Stimulated activated CD8-positive, alpha-beta memory T cell treated with anti-CD3 and anti-CD28 coated beads, Interleukin-7, amount 100 ng/mL, for 48 hours (primary cell): ENCODE data around the gene PTPN18.
"Not testable (repeated sequence)": the region's sequence is repeated elsewhere in the genome, so short reads cannot be mapped to it uniquely, and the experiment has no call there.

ENCODE experiments used
- DNase-seq, 2 donors: peaks; one replicate each; pipeline ENCODE4 v3.0.0-alpha.2; 2020; ENCODE audit warnings: low read depth in 1 of 2; ENCODE audit errors: extremely low read depth in 1 of 2

The PTPN18 gene

DNA sequence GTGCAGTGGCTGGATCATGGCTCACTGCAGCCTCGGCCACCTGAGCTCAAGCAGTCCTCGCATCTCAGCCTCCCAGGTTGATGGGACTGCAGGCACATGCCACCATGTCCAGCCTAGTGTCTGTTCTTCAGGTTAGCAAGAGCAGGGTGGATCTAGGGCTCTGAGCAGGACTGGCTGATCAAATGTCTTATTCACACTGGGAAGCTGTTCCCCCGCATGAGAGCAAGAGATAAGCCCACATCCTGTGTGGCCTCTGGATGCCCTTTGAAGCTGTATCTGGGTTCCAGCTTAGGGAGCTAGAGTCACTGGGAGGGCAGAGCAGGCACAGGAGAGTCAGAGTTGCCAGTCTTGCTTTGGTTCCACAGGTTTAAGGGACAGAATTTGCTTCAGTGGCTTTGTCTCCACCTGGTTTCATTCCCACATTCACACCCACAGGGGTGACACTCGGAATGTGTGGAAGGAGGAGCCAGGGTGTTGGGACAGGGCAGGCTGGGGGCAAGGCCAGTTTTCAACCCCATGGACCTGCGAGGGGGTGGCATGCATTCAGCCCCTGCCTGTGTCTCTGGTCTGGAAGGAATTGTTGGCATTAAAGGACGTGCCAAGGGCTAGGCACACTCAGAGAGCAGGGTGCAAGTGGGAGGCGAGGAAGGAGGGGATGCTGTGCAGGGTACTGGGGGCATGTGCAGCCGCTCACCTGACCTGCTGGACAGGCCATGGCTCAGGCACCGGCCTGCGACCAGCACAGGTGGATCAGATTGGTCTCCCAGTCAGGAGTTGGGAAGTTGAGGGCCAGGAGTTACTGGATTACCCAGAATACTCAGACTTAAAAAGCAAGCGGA, 24.5 kb downstream of the PTPN18 start:
- DNase-seq, result no peak

DNA sequence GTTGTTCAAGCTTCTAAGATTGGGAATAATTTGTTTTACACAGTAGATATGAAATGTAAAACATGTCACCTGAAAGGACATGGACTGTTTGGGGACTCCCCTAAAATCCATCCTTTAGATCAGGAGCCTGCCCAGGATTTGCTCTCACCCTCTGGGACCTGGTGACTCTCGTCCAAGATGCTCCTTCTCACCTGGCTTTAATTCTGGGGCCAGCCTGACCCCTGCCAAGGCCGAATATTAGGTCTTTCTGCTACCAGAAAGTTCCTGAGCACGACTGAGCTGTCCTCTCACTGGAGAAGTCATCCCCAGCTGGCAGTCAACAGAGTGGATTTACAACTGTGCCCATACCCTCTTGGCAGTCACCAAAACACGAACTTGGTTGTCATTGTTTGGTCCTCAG, 25.3 kb downstream of the PTPN18 start:
- no peak for DNase-seq

DNA sequence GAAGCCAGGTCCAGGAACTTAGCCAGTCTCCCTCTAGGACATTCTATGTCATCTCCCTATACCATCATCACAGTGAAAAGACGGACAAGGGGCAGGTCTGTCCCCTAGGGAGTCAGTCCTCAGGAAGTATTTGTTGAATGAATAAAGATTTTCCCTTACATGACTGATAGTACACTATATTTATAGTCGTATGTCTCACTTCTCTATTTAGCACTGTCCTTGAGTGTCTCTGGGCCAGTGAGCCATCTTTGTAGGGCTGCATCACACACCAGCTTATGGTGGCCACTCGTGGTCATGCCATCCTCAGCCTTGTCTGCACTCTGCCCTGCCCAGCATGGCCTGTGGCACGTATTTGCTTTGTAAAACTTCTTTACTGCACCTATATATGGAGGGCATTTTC, 25.8 kb downstream of the PTPN18 start:
- DNase-seq, result no peak

- DNase-seq, result no peak
These were observed 26.6 kb downstream of the PTPN18 start for GRCh38 chr2:130382313-130382917.

DNA sequence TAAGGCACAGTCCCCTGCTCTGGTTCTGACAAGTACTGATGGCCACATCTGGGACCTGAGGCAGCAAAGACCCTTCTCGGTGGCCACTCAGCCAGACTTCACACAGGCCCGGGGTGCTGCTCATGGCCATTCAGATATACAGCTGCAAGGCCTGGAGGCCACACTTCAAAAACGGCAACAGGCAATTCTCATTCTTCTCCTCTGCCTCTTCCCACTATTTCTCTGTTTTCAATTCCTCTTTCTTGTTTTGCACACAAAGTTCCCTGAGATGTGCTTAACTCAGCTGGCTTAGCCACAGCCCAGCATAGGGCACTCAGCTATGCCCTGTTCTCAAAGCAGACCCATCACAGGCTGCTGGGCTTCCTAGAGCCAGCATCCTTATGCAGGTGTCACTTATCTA, 29.9 kb downstream of the PTPN18 start:
- DNase-seq, result no peak

DNA sequence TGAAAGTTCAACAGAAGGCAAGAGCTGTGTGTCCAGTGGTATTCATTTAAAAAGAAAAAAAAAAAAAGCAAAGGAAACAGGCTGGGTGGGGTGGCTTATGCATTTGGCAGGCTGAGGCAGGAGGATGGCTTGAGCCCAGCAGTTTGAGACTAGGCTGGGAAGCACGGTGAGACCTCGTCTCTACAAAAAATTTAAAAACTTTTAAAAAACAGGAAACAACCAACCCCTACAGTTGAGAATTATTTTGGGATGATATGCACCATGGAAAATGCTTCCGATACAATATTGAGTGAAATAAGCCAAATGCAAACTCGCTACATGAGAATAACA, 31.2 kb downstream of the PTPN18 start:
- no peak for DNase-seq

GRCh38 chr2:130387804-130388203, 31.9 kb downstream of the PTPN18 start:
- no peak for DNase-seq

DNA sequence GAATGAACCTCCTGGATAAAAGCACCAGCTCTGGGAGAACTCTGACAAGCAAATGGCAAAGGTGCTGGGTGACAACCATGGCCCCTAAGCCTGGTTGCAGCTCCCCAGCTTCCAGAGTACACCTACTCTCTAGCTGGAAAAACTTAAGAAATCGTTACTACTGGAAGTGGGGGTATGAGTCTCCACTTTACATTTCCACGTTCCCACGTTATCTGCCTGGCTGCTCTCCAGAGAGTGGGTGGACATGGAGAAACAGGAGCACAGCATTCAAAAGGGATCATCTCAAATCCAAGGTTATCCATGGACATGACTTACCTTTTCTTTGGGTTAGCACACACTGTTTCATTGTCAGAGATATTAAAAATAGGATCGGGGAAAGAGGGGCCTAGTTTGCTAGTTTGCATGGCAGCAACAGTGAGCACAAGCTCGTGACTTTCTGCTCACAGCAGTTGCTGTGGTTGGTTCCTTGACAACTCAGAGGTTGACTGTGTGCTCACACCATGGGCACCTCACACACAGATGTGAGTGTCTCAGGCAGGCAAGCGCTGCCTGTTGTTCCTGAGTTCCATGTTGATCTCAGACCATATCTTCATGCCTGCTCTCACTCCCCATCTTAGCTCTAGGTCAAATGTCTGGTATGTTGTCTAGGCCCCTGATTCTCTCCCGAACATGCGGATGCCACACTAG, 32.5 kb downstream of the PTPN18 start:
- no peak for DNase-seq

- DNase-seq, result no peak
These were observed 33.5 kb downstream of the PTPN18 start for GRCh38 chr2:130389358-130389757.

GRCh38 chr2:130389783-130390182, 33.9 kb downstream of the PTPN18 start:
- no peak for DNase-seq

DNA sequence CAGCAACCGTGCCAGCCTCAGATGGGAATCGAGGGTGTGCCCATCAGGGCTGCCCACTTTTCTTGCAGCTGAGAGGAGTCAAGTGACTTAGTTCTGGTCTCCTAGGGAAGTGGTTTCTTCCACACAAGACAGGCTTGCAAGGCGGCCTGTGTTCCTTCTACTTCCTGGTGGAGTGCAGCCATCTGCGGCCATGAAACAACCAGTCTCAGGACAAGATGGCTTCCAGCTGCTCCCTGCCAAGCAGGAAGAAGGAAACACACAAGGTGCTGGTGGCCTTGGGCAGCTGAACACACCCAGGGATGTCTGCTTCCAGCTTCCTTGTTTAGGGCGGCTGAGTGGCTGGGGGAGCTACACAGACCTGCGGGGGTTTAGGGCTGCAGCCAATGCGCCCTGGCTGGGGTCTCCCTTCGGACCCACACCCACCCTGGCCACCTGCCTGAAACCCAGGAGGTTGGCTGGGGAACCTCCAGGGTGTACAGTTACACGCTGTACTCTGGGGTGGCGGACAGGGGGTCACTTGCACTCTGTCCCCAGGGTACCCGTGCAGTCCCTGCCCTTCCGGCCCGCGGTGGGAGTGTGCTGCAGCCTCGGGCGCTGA, 34.7 kb downstream of the PTPN18 start:
- no peak for DNase-seq

DNA sequence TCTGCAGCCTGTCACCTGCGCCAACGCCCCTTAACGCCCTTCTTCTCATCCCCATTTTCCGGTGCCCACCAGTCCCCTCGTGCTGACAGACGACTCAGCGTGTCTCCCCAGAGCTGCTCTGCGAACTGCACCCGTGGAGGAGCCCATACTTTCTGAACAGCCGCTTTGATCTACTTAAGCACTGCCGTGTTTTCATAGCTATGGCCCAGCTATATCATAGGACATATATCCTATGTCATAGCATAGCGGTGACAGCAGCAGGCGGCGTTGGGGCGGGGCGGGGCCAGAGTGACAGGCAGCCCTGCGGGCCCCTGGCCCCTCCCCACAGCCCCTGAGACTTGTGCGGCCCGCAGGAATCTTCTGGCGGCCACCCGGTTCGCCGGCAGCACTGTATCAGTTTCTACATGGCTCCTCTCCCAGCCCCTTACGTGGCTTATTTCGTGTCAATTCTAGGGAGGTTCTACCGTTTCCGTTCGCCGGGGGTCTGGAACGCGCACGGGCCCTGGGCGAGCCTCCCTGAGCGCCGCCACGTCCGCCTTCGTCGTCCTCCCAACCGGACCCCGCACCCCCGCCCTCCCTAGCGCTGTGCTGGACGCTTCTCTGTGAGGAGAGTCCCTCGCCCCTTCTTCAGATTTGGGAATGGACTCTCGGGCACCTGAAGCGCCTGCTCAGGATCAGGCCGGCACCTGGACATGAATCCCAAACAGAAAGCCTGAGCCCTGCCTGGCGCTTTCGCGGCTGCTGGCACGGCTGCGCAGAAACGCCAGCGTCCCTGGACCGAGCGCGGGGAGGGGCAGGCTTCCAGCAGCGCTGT, 35.4 kb downstream of the PTPN18 start:
- peak in 1 of 2 donors; percentile 66 for DNase-seq

DNA sequence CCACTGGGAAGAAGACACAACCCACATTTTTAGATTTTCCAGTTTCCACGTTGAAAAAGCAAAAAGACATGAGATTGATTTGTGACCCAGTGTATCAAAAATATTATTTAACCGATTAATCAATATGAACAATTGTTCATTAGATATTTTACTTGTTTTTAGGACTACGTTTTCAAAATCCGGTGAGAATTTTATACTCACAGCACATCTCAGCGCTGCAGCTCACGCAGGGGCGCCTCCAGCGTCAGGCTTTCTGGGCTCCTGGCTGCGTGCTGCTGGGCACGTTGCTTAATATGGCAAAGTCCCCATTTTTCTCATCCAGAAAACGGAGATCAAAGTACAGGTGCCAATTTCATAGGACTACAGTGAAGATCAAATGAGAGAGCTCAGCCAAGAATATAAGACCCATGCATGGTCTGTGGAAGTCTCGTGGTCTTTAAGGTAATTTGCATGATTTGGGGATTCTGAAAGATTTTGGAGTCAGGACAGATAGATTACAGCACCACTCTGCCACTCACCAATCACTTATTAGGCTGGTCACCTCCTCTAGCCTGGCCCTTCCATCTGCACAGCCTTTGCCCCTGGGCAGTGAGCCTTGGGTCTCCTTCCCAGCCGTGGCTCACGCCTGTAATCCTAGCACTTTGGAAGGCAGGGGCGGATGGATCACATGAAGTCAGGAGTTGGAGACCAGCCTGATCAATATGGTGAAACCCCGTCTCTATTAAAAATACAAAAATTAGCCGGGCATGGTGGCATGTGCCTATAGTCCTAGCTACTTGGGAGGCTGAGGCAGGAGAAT, 36.2 kb downstream of the PTPN18 start:
- DNase-seq, result no peak

DNA sequence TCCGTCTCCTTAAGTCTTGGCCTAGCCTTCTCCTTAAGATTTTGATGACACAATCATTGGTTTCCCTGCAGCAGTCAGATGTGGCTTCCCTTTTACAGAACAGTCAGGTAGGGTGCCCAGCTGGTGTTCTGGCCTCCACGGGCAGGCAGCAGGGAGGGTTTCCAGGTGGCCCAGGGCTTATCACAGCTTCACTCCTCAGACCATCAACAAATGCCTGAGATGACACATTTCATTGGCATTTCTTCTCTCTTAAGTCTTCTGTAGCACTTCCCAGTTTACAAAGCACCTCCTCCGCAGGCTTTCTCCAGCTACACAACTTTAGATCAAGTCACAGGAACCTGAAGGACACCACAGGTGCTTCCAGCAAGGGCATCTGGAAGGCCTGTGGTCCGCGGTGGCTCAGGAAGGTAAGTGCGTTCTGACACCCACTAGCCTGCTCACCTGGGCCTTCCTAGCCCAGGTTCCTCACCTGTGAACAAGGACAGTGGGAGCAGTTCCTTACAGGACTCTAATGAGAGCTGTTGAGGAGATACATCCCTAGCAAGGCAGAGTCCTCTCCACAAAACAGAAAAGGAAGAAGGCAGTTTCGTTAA, 37.6 kb downstream of the PTPN18 start:
- DNase-seq, result no peak

DNA sequence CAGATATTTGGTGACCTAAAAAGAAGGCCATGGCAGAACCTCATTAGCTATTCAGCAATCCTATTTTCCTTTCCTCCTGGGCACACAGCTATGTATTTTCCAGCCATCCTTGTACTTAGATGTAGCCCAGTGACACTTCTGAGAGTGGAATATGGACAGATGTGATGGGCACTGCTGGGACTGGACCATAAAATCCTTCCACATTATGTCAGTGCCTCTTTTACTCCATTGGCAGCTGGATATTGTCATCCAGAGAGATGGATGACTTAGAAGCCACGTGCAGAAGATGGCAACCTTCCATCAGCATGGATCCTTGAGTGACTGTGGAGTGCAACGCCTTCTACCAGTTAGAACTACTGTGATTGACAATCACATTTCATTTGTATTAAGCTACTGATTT, 50.4 kb downstream of the PTPN18 start:
- not testable (repeated sequence) for DNase-seq

GRCh38 chr2:130416693-130417092, 60.8 kb downstream of the PTPN18 start:
- not testable (repeated sequence) for DNase-seq

DNA sequence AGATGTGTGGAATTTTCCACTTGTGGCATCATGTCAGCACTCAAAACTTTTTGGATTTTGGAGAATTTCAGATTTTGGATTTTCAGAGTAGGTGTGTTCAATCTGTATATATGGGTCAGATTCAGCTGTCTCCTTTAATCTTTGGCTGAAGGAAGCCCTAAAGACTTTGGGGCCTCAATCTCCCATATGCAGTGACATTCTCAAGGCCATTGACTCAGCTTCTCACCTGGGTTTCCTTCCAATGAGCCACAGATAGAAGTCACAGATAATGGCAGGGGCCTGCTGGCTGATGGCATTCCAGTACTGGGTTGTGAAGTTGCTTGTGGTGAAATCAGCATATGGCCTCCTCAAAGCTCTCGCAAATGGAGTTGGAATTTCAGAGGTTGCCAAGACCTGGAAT, 63.0 kb downstream of the PTPN18 start:
- DNase-seq, result not testable (repeated sequence)
